Measurements from ENCODE around the gene DCXR.

DCXR gene

GRCh38 chr17:82072827-82073226 is 35.3 kb upstream of the DCXR start:
- no peak for DNase-seq (ENCODE audit: low spot score)

- DNase-seq (ENCODE audit: low spot score), result no peak
These were observed 33.1 kb upstream of the DCXR start for GRCh38 chr17:82070611-82071010.

GRCh38 chr17:82065638-82066303 is 28.3 kb upstream of the DCXR start, which contains the start of gene DUS1L:
TSS of gene DUS1L (minus strand) at chr17:82065804. CDS start at chr17:82065059, 745 bp downstream.
- peak; percentile 83 for DNase-seq (ENCODE audit: low spot score)

- DNase-seq (ENCODE audit: low spot score), result no peak
These were observed 27.7 kb upstream of the DCXR start for GRCh38 chr17:82065193-82065637.

GRCh38 chr17:82064433-82065192 is 27.1 kb upstream of the DCXR start:
- DNase-seq (ENCODE audit: low spot score), result no peak

- DNase-seq (ENCODE audit: low spot score), result no peak
These were observed 26.2 kb upstream of the DCXR start for GRCh38 chr17:82063424-82064415.

- DNase-seq (ENCODE audit: low spot score), result no peak
These were observed 25.5 kb upstream of the DCXR start for GRCh38 chr17:82062984-82063368.

- no peak for DNase-seq (ENCODE audit: low spot score)
These were observed 24.8 kb upstream of the DCXR start for GRCh38 chr17:82062076-82062983.

- DNase-seq (ENCODE audit: low spot score), result no peak
These were observed 23.8 kb upstream of the DCXR start for GRCh38 chr17:82061047-82061925.

GRCh38 chr17:82060614-82061013 is 23.1 kb upstream of the DCXR start:
- no peak for DNase-seq (ENCODE audit: low spot score)

GRCh38 chr17:82060001-82060380 is 22.5 kb upstream of the DCXR start:
- DNase-seq (ENCODE audit: low spot score), result no peak

- DNase-seq (ENCODE audit: low spot score), result no peak
These were observed 21.9 kb upstream of the DCXR start for GRCh38 chr17:82059272-82060000.

GRCh38 chr17:82058855-82059249 is 21.4 kb upstream of the DCXR start:
- no peak for DNase-seq (ENCODE audit: low spot score)

GRCh38 chr17:82058230-82058854 is 20.8 kb upstream of the DCXR start:
- no peak for DNase-seq (ENCODE audit: low spot score)

- DNase-seq (ENCODE audit: low spot score), result no peak
These were observed 19.5 kb upstream of the DCXR start for GRCh38 chr17:82056729-82057621.

- DNase-seq (ENCODE audit: low spot score), result no peak
These were observed 18.6 kb upstream of the DCXR start for GRCh38 chr17:82055965-82056728.
